GM12801 (cell line): ENCODE data around the gene PRKG1.

Experiments used
- TF ChIP-seq, protein P1 (sequence below): IDR thresholded peaks from one replicate; pipeline ENCODE4 v1.5.1; 2011; ENCODE audit warnings: control low read depth; ENCODE audit not compliant: insufficient read length; ENCODE audit errors: extremely low read depth

Gene PRKG1

DNA sequence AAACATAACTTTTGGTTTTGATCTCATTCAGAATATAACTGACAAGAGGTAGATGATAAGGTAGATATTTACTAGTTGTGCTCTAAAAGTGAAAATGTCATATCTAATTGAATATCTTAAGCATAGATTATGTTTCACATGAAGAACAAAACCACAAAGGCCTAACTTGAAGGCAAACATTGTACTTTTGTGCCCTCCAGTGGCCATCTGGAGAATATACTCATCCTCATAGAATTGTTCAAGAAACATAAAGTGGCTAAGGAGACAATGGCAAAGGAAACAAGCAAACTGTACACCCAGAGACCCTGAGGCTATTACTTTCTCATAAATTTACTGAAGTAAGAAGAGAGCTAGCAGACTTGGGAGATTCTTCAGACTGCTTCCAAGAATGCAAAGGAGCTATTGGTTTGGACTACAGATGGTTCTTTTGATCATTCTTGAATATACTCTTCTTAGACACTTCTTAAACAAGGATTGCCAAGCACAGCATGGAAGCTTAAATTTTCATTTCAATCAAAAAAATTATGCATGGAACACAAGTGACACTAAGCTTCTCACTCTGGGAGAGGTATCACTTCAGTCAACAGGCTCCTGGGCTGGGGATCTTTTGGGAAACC, 1141.6 kb downstream of the PRKG1 start:
- TF ChIP-seq, protein P1, sequence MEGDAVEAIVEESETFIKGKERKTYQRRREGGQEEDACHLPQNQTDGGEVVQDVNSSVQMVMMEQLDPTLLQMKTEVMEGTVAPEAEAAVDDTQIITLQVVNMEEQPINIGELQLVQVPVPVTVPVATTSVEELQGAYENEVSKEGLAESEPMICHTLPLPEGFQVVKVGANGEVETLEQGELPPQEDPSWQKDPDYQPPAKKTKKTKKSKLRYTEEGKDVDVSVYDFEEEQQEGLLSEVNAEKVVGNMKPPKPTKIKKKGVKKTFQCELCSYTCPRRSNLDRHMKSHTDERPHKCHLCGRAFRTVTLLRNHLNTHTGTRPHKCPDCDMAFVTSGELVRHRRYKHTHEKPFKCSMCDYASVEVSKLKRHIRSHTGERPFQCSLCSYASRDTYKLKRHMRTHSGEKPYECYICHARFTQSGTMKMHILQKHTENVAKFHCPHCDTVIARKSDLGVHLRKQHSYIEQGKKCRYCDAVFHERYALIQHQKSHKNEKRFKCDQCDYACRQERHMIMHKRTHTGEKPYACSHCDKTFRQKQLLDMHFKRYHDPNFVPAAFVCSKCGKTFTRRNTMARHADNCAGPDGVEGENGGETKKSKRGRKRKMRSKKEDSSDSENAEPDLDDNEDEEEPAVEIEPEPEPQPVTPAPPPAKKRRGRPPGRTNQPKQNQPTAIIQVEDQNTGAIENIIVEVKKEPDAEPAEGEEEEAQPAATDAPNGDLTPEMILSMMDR = no peak

DNA sequence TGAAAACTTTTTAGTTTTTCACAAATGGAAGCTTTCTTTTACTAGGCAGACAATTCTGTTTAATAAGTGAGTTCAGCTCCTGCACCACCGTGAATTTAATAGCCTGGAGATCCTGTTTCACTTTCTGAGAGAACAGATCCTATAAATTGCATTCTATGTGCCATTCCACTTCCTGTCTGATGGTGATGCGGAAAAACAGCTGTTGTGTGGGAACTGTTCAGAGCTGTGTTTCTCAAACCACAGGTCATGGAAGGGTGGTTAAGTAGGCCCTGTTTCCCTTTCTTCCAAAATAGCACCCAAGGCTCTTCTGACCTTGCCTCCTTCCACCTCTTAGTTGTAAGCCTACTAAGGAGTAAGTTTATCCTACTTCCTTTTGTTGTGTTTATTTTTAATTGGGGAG, 1142.6 kb downstream of the PRKG1 start:
- TF ChIP-seq, protein P1 = no peak

DNA sequence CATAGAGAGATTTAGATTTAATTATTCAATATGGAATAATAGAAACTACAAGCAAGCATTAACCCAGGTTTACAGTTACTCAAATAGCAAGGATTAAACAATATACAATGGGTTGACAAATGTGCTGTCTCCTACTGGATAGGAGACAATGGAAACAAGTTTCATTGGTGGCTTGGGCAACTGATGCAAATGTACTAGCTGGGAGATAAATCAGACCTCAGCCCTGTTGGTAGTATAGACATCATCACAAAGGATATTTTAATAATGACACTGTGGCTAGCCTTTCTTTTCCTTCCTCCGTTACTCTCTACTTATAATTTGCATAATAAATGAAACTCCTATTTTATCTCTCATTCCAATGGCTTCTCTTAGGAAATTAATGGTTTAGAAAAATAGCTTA, 1143.2 kb downstream of the PRKG1 start:
- TF ChIP-seq, protein P1 = no peak

GRCh38 chr10:52220947-52221346, 1146.7 kb downstream of the PRKG1 start:
- TF ChIP-seq, protein P1 = no peak

- TF ChIP-seq, protein P1 = no peak
Observed at GRCh38 chr10:52221923-52222322, 1147.6 kb downstream of the PRKG1 start.

DNA sequence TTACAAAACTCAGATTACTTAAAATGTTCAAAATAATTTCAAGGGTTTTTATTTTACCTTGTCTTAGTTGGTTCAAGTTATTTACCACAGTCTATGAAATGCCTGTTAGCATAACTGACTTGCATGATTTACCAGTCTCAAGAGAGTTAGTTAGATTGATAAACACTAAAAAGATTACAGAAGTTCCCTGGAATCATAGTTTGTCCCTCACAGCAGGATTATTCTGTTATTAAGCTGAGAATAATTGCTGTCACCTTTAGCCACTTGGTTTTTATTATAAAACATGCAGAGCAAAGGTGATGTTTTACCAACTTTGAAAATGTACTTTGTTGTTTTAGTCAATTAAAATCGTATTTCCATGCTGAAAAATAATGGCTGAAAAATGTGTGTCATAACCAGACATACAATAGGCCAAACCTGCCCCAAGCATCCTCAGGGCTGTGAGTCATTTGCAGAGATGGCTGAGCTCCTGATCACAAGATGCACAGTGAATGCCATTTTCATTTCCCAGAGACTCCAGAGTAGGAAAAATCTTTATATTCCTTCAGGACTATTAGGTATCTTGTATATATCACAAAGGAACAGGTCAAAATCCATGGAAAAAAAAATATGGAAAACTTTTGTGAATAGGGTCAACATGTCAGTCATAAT, 1152.0 kb downstream of the PRKG1 start:
- TF ChIP-seq, protein P1 = no peak

DNA sequence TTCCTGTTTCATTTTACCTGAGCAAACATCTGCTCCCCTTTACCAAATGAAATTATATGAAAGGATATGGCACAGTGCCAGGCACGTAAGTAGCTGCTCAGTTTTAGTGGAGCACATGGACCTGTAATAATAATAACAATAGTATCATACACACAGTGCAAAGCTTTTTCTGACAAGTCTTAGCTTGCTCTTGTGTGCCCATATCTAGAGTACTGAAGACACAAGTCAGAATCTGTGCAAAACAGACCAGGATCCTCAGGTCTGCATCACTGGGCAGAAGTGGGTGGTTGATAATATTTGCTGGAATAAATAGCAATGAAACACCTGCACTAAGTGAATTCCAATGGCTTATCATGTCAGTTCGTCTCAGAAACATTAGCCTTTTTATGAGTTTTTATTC, 1154.3 kb downstream of the PRKG1 start:
- TF ChIP-seq, protein P1 = no peak
